Heart left ventricle (tissue), 16 donors: Measurements from ENCODE around the gene KIAA0930. TPM values are rescaled to one million over a fixed set of nuclear protein-coding genes. Genes with fewer than 3 reads are reported as not detected.

Experiments
- ATAC-seq, 4 donors: fragments of 200-7000 bp; cut with Tn5 transposase; one replicate each; pipeline ENCODE4 v1.9.1; 2020 to 2022; ENCODE audit warnings: moderate library complexity in 4 of 4, mild to moderate bottlenecking in 3 of 4, moderate number of reproducible peaks in 1 of 4
- DNase-seq, 5 donors: peaks; one replicate each; pipeline ENCODE4 v3.0.0-alpha.2; 2020
- H3K27ac ChIP-seq, 12 donors: fragments of 200-600 bp; sonication (generic) in 4 of 12; one replicate each; pipeline versions ENCODE4 v1.5.0 to v1.8.0; 2016 to 2022; ENCODE audit warnings: mild to moderate bottlenecking in 2 of 12
- H3K27me3 ChIP-seq, 9 donors: fragments of 200-600 bp; sonication (generic) in 2 of 9; one replicate each; pipeline versions ENCODE4 v1.5.1 to v1.8.0; 2016 to 2022; ENCODE audit warnings: mild to moderate bottlenecking in 3 of 9
- H3K36me3 ChIP-seq, 9 donors: fragments of 200-600 bp; sonication (generic) in 2 of 9; one replicate each; pipeline versions ENCODE4 v1.5.0 to v1.8.0; 2018 to 2022; ENCODE audit warnings: mild to moderate bottlenecking in 2 of 9
- H3K4me1 ChIP-seq, 12 donors: fragments of 200-600 bp; sonication (generic) in 4 of 12; one replicate each; pipeline versions ENCODE4 v1.5.0 to v1.8.0; 2016 to 2022; ENCODE audit warnings: mild to moderate bottlenecking in 3 of 12
- H3K4me3 ChIP-seq, 12 donors: fragments of 200-600 bp; sonication (generic) in 4 of 12; one replicate each; pipeline versions ENCODE4 v1.5.0 to v1.8.0; 2017 to 2022; ENCODE audit warnings: mild to moderate bottlenecking in 9 of 12, moderate library complexity in 4 of 12
- H3K9me3 ChIP-seq, 12 donors: fragments of 200-600 bp; sonication (generic) in 4 of 12; one replicate each; pipeline versions ENCODE4 v1.5.0 to v1.8.0; 2016 to 2022; ENCODE audit warnings: mild to moderate bottlenecking in 1 of 12
- POLR2A ChIP-seq, 2 donors: fragments of 450-650 bp; IDR thresholded peaks; one replicate each; pipeline ENCODE4 v1.6.1; 2017; ENCODE audit warnings: antibody characterized with exemption in 2 of 2, mild to moderate bottlenecking in 2 of 2, moderate library complexity in 2 of 2
- WGBS, 4 donors: extraction: QIAGEN DNeasy Blood & Tissue Kit in 2 of 4; methylation state at CpG; one replicate each; pipeline versions ENCODE4 v1.1.5 to v1.1.7; 2013 to 2018; 5-methylcytosine and 5-hydroxymethylcytosine counted together
- intact Hi-C, 10 donors: fragments of 100-400 bp; cut with DNase I; formaldehyde crosslinking; loops; one replicate each; pipeline versions ENCODE4 v1.11.1 to v1.14.2; 2022
- polyA plus RNA-seq, 2 donors: library from polyadenylated mRNA; stranded (reverse); fragments of 200-250 nt; gene quantifications; one replicate each; pipeline ENCODE4 v1.2.3, GENCODE V29; 2013
- total RNA-seq, 9 donors: library from RNA; depleted of rRNA in 2 of 9; stranded (reverse); fragments of >200 nt in 2 of 9; fragmentation: NEBNext Ultra II Directional in 3 of 9; extraction: Animal tissue kit (Norgen Biotek cat#: 25700) in 3 of 9; gene quantifications; one replicate each; pipeline versions ENCODE4 v1.1.0 to v1.2.4, GENCODE V29; 2016 to 2023
- TF ChIP-seq, protein P1 (sequence below), 12 donors: fragments of 200-600 bp; sonication (generic) in 4 of 12; IDR thresholded peaks; one replicate each; pipeline versions ENCODE4 v1.5.0 to v1.8.0; 2018 to 2022; ENCODE audit warnings: antibody characterized with exemption in 12 of 12, mild to moderate bottlenecking in 5 of 12
- donor health status: ischemic (EF 13 %, LVEDD 7.1; RV severe dilation, severe dysfunction).
- donor health status: healthy with polysubstance abuse.
- donor health status: DM: no; HTN: yes; CAD: no.
- donor health status: DM: no; HTN: no; CAD: no.
- donor health status: ischemic (EF 25% LVEDD 6.9; RV normal size, moderate dysfunction).
- donor health status: ischemic (EF 25% LVEDD 5.7; RV mildly dilated, moderate dysfunction).
- donor health status: healthy.
- donor health status: DM: yes; HTN: yes; CAD: no.
- donor health status: ischemic (EF 35%, LVEDD 5.7; RV mildly dilated, moderate dysfunction).
- donor health status: nonischemic (EF 11% LVEDD 7.7; RV severe dilation, severe dysfunction).
- donor health status: DM: yes; HTN: yes; CAD: no.
- donor health status: PGD.
- donor health status: ischemic (EF 29% LVEDD 5.4; RV normal size, mild dysfunction).
- donor health status: nonischemic (EF 23%, LVEDD 6.1; RV moderate dilation, normal function).

Gene KIAA0930
- total and polyA plus RNA-seq, 11 donors, result 8.5 to 67.1 (median 18.7) TPM

DNA sequence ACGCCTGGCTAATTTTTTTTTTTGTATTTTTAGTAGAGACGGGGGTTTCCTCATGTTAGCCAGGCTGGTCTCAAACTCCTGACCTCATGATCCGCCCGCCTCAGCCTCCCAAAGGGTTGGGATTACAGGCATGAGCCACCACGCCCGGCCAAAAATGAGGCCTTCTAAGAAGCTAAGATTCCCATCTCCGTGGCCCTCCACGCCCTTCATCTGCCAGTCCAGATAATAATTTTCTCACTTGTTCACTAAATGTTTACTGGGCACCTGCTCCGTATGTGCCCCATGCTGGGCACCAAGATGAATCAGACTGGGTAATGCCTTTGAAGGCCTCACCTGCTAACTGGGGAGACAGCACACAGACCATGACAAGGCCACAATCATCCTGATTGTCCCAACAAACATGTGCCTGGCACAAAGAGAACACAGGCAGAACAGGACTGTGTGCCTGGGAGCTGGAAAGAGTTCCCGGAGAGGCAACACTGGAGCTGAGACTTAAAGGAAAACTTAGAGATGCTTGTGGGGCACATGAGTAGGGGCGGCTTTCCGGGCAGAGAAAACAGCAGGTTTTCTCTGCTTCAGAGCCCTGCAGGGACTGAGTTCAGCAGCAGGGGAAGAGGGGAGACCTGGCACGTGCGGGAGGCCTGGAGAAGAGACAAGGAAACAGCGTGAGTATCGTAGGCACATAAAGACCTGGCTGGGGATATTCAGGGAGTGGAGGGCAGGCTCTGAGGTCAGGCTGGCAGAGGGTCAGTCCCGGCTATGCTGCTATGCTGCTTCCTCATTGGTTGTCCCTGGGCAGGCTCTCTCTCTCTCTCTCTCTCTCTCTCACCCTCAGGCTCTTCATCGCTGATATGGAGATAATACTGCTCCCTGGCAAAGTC, 2.4 kb downstream of the KIAA0930 start:
- intact Hi-C loops, result loop anchor here in 1 of 10 donors (10.0 kb wide), 1 partner anchor 54 kb away; no protein-coding TSS in a partner anchor
- DNase-seq (peak in 1 of 5 donors; percentile 19), ATAC-seq (no peak)
- no peak overlapping the region for H3K27ac ChIP-seq
- TF ChIP-seq, protein P1, sequence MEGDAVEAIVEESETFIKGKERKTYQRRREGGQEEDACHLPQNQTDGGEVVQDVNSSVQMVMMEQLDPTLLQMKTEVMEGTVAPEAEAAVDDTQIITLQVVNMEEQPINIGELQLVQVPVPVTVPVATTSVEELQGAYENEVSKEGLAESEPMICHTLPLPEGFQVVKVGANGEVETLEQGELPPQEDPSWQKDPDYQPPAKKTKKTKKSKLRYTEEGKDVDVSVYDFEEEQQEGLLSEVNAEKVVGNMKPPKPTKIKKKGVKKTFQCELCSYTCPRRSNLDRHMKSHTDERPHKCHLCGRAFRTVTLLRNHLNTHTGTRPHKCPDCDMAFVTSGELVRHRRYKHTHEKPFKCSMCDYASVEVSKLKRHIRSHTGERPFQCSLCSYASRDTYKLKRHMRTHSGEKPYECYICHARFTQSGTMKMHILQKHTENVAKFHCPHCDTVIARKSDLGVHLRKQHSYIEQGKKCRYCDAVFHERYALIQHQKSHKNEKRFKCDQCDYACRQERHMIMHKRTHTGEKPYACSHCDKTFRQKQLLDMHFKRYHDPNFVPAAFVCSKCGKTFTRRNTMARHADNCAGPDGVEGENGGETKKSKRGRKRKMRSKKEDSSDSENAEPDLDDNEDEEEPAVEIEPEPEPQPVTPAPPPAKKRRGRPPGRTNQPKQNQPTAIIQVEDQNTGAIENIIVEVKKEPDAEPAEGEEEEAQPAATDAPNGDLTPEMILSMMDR (IDR thresholded peaks at IDR 0.05), result no peak
- no peak for TF ChIP-seq POLR2A (IDR thresholded peaks at IDR 0.05)
- no peaks in the 10 kb centered on the region for H3K27me3 ChIP-seq
- H3K4me1 ChIP-seq, result peaks cover 0 to 70% (median 12%) of the 10 kb centered on the region in 12 donors
- peaks cover 0 to 11% (median 0%) of the 10 kb centered on the region in 9 donors for H3K36me3 ChIP-seq
- H3K9me3 ChIP-seq, result no peaks in the 10 kb centered on the region
- no peak overlapping the region for H3K4me3 ChIP-seq
- WGBS, 4 donors, result 90 to 94% (median 93%) methylated on average over 18 of the region's 18 CpGs

- no peak for TF ChIP-seq POLR2A (IDR thresholded peaks at IDR 0.05)
- TF ChIP-seq, protein P1 (IDR thresholded peaks at IDR 0.05), result no peak
- DNase-seq, result peak in 1 of 5 donors; percentile 11
- ATAC-seq, result no peak
- no peak overlapping the region for H3K4me3 ChIP-seq
- no peaks in the 10 kb centered on the region for H3K9me3 ChIP-seq
- H3K27me3 ChIP-seq, result no peaks in the 10 kb centered on the region
- H3K27ac ChIP-seq, result no peak overlapping the region
- peaks cover 0 to 11% (median 0%) of the 10 kb centered on the region in 9 donors for H3K36me3 ChIP-seq
- intact Hi-C loops, result loop anchor here in 1 of 10 donors (10.0 kb wide), 1 partner anchor 53 kb away; no protein-coding TSS in a partner anchor
- peaks cover 0 to 80% (median 12%) of the 10 kb centered on the region in 12 donors for H3K4me1 ChIP-seq
- WGBS, 4 donors, result 92 to 94% (median 93%) methylated on average over 15 of the region's 15 CpGs
These were observed 3.4 kb downstream of the KIAA0930 start for GRCh38 chr22:45237065-45237990.

DNA sequence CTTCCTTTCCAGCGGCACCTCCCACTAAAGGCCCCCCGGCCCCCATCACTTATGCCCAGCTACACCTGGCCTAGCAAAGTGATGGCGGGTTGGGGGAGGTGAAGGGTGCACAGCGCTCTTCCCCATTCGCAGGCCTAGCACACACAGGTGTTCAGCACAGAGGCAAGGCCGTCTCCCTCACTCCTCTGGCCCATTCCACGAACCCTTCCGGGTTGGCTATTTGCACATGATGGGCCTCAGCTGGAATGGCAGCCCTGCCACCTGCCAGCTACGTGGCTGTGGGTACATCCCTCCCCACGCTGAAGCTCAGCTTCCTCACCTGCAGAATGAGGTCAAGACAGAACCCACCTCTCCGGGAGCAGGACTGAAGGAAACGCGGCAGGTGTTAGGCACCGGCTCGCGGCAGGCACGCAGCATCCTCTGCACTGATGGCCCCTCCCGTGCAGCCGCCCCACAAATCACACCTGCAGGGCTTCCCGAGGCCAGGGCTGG, 4.8 kb downstream of the KIAA0930 start:
- DNase-seq (peak in 1 of 5 donors; percentile 20), ATAC-seq (no peak)
- Histone ChIP-seq H3K27me3 (no peaks in the 10 kb centered on the region), H3K4me3 (no peak overlapping the region), H3K36me3 (peaks cover 0 to 11% (median 0%) of the 10 kb centered on the region in 9 donors), H3K9me3 (no peaks in the 10 kb centered on the region), H3K4me1 (peaks cover 0 to 83% (median 11%) of the 10 kb centered on the region in 12 donors), H3K27ac (peak overlapping the region in 1 of 12 donors; percentile 84)
- 88 to 96% (median 92%) methylated on average over 15 to 20 of the region's 20 CpGs for WGBS, 4 donors
- TF ChIP-seq POLR2A (IDR thresholded peaks at IDR 0.05), result no peak
- TF ChIP-seq, protein P1 (IDR thresholded peaks at IDR 0.05), result no peak
- intact Hi-C loops, result loop anchor here in 1 of 10 donors (10.0 kb wide), 1 partner anchor 51 kb away; no protein-coding TSS in a partner anchor
